Measurements from ENCODE around the gene EEF2K. TPM values are rescaled to one million over a fixed set of nuclear protein-coding genes. Genes with fewer than 3 reads are reported as not detected.
A peak's percentile ranks its signal among the peaks of the same experiment; 100 is the strongest.

The EEF2K gene
- total and polyA plus RNA-seq, 2 of the 13 experiments (the other 11 are each of a cell fraction or from before 2014, with no cell fraction given) = 22.0 to 23.8 TPM

DNA sequence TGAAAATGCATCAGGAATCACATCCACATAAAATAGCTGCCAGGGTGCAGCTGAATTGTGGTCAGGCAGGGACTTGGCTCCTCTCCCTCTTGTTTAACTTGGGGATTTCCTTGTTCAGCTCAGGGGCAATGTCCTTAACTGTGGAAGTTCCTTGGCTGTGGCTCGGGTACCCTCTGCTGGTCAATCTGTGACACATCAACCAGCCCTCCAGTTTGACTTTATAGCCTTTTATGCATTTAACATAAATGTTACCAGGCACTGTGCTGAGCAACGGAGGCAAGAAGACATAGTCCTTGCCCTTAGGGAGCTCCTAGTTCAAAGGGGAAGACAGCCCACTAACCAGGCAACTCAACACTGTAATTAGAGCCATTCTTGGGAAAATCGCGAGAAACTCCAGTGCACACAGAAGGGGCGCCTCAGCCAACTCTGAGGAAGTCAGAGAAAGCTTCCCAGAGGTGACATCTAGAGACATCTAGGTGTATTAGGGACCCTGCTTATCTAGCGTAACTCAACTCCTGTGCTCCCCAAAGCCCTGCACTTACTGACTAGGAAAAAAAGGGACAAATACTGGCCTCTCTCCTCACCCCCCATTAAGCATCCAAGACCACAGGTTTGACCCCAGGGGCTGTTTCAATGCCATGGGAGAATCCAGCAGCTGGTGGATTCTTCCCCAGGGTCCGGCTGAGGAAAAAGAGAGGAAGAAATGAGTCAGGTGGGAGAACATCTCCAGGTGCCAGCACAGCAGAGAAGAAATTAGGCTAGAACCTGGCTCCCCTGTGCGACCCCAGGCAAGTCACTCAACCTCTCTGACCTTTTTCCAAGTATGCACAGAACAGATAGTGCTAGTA, 17.3 kb upstream of the EEF2K start (continued):
- TF ChIP-seq, protein P1, sequence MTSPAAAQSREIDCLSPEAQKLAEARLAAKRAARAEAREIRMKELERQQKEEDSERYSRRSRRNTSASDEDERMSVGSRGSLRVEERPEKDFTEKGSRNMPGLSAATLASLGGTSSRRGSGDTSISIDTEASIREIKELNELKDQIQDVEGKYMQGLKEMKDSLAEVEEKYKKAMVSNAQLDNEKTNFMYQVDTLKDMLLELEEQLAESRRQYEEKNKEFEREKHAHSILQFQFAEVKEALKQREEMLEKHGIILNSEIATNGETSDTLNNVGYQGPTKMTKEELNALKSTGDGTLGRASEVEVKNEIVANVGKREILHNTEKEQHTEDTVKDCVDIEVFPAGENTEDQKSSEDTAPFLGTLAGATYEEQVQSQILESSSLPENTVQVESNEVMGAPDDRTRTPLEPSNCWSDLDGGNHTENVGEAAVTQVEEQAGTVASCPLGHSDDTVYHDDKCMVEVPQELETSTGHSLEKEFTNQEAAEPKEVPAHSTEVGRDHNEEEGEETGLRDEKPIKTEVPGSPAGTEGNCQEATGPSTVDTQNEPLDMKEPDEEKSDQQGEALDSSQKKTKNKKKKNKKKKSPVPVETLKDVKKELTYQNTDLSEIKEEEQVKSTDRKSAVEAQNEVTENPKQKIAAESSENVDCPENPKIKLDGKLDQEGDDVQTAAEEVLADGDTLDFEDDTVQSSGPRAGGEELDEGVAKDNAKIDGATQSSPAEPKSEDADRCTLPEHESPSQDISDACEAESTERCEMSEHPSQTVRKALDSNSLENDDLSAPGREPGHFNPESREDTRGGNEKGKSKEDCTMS (CRISPR knock-in tag; conservative IDR thresholded peaks at IDR 0.05) = no peak
- TF ChIP-seq JARID2 (CRISPR knock-in tag; IDR thresholded peaks at IDR 0.05; ENCODE audit: insufficient replicate concordance) (peak; percentile 91), TBX3 (IDR thresholded peaks at IDR 0.05; ENCODE audit: borderline replicate concordance) (no peak), IKZF1 (IDR thresholded peaks at IDR 0.05) (no peak), PRPF4 (IDR thresholded peaks at IDR 0.05; ENCODE audit: low read depth, low read length, poor library complexity, severe bottlenecking) (no peak), ZNF431 (CRISPR knock-in tag; IDR thresholded peaks at IDR 0.05; ENCODE audit: borderline replicate concordance, low read depth) (no peak), HNRNPL (IDR thresholded peaks at IDR 0.05; ENCODE audit: low read depth, low read length) (no peak), BHLHE40 (IDR thresholded peaks at IDR 0.05; ENCODE audit: low read length) (0 out of 2 replicates have a peak, but pooled peaks have one; percentile 23), NR1H2 (CRISPR knock-in tag; IDR thresholded peaks at IDR 0.05; ENCODE audit: borderline replicate concordance, low read depth) (no peak), CCAR2 (optimal IDR thresholded peaks at IDR 0.05; ENCODE audit: low read depth, low read length) (no peak), KLF15 (CRISPR knock-in tag; IDR thresholded peaks at IDR 0.05; ENCODE audit: borderline replicate concordance) (no peak; the same call in 1 of the 2 replicates), YEATS4 (CRISPR knock-in tag; IDR thresholded peaks at IDR 0.05; ENCODE audit: borderline replicate concordance) (peak; percentile 65; the same call in 1 of the 2 replicates), ZNF12 (CRISPR knock-in tag; IDR thresholded peaks at IDR 0.05) (0 out of 2 replicates have a peak, but pooled peaks have one; percentile 10), STAT5B (CRISPR knock-in tag; IDR thresholded peaks at IDR 0.05) (no peak)
- TF ChIP-seq, protein P2, sequence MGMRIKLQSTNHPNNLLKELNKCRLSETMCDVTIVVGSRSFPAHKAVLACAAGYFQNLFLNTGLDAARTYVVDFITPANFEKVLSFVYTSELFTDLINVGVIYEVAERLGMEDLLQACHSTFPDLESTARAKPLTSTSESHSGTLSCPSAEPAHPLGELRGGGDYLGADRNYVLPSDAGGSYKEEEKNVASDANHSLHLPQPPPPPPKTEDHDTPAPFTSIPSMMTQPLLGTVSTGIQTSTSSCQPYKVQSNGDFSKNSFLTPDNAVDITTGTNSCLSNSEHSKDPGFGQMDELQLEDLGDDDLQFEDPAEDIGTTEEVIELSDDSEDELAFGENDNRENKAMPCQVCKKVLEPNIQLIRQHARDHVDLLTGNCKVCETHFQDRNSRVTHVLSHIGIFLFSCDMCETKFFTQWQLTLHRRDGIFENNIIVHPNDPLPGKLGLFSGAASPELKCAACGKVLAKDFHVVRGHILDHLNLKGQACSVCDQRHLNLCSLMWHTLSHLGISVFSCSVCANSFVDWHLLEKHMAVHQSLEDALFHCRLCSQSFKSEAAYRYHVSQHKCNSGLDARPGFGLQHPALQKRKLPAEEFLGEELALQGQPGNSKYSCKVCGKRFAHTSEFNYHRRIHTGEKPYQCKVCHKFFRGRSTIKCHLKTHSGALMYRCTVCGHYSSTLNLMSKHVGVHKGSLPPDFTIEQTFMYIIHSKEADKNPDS (CRISPR knock-in tag; IDR thresholded peaks at IDR 0.05) = 0 out of 2 replicates have a peak, but pooled peaks have one; percentile 1
- TF ChIP-seq, protein P3, sequence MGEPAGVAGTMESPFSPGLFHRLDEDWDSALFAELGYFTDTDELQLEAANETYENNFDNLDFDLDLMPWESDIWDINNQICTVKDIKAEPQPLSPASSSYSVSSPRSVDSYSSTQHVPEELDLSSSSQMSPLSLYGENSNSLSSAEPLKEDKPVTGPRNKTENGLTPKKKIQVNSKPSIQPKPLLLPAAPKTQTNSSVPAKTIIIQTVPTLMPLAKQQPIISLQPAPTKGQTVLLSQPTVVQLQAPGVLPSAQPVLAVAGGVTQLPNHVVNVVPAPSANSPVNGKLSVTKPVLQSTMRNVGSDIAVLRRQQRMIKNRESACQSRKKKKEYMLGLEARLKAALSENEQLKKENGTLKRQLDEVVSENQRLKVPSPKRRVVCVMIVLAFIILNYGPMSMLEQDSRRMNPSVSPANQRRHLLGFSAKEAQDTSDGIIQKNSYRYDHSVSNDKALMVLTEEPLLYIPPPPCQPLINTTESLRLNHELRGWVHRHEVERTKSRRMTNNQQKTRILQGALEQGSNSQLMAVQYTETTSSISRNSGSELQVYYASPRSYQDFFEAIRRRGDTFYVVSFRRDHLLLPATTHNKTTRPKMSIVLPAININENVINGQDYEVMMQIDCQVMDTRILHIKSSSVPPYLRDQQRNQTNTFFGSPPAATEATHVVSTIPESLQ (CRISPR knock-in tag; conservative IDR thresholded peaks at IDR 0.05) = no peak
- TF ChIP-seq, protein P4, sequence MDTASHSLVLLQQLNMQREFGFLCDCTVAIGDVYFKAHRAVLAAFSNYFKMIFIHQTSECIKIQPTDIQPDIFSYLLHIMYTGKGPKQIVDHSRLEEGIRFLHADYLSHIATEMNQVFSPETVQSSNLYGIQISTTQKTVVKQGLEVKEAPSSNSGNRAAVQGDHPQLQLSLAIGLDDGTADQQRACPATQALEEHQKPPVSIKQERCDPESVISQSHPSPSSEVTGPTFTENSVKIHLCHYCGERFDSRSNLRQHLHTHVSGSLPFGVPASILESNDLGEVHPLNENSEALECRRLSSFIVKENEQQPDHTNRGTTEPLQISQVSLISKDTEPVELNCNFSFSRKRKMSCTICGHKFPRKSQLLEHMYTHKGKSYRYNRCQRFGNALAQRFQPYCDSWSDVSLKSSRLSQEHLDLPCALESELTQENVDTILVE (CRISPR knock-in tag; IDR thresholded peaks at IDR 0.05) = no peak
- TF ChIP-seq, protein P5, sequence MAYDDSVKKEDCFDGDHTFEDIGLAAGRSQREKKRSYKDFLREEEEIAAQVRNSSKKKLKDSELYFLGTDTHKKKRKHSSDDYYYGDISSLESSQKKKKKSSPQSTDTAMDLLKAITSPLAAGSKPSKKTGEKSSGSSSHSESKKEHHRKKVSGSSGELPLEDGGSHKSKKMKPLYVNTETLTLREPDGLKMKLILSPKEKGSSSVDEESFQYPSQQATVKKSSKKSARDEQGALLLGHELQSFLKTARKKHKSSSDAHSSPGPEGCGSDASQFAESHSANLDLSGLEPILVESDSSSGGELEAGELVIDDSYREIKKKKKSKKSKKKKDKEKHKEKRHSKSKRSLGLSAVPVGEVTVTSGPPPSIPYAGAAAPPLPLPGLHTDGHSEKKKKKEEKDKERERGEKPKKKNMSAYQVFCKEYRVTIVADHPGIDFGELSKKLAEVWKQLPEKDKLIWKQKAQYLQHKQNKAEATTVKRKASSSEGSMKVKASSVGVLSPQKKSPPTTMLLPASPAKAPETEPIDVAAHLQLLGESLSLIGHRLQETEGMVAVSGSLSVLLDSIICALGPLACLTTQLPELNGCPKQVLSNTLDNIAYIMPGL (CRISPR knock-in tag; IDR thresholded peaks at IDR 0.05; ENCODE audit: borderline replicate concordance in 1 of 2, low read depth in 1 of 2) = peak; percentile 70 to 84; a peak in 3 of 4 replicates

Data from HepG2 (cell line).